HepG2 (cell line): ENCODE results near the gene ADGRL1.

Source experiments
- FOSL2 ChIP-seq: sonication (generic); formaldehyde crosslinking; IDR thresholded peaks from 2 replicates; pipeline ENCODE4 v1.4.0; 2020; ENCODE audit warnings: missing genetic modification reagents
- FOXP1 ChIP-seq, 2 experiments: fragments of 450-650 bp in 1 of 2; IDR thresholded peaks; 2 replicates each; pipeline ENCODE4 v1.6.1; 2017 to 2018; ENCODE audit warnings: antibody characterized with exemption in 1 of 2
- ONECUT2 ChIP-seq: sonication (generic); formaldehyde crosslinking; IDR thresholded peaks from 2 replicates; pipeline ENCODE4 v1.4.0; 2020; ENCODE audit warnings: missing genetic modification reagents
- TF ChIP-seq, protein P1 (sequence below): sonication (generic); formaldehyde crosslinking; IDR thresholded peaks from 2 replicates; pipeline ENCODE4 v1.8.0; 2022; ENCODE audit warnings: missing genetic modification reagents, mild to moderate bottlenecking, moderate library complexity, borderline replicate concordance
- TF ChIP-seq, protein P2 (sequence below): sonication (generic); formaldehyde crosslinking; IDR thresholded peaks from 2 replicates; pipeline ENCODE4 v1.9.0; 2022; ENCODE audit warnings: missing genetic modification reagents, mild to moderate bottlenecking, borderline replicate concordance
- TF ChIP-seq, protein P3 (sequence below): sonication (generic); formaldehyde crosslinking; IDR thresholded peaks from 2 replicates; pipeline ENCODE4 v1.4.0; 2020; ENCODE audit warnings: missing genetic modification reagents

DNA sequence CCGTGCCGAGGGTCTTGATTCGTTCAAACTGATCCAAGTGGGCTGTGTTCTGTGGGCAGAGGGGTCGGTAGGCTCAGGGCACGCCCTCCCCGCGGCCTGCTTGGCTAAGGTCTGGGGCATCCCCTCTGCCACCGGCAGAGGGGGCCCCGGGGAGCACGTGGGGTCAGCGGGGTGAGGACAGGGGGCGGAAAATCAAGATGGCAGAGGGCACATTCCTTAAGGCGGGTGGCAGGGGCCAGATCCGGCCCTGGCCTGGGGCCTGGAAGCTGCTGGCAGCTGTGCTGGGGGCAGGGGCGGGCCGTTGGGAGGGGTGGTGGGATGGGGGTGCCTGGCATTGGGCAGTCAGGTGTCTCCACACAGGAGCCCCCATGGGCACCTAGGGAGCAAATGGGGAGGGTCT lies 99.1 kb downstream of the ADGRL1 start:
- TF ChIP-seq FOXP1 (IDR thresholded peaks at IDR 0.05) (no peak), FOXP1 (CRISPR knock-in tag; IDR thresholded peaks at IDR 0.05) (no peak), ONECUT2 (CRISPR knock-in tag) (no peak), FOSL2 (no peak)
- TF ChIP-seq, protein P1, sequence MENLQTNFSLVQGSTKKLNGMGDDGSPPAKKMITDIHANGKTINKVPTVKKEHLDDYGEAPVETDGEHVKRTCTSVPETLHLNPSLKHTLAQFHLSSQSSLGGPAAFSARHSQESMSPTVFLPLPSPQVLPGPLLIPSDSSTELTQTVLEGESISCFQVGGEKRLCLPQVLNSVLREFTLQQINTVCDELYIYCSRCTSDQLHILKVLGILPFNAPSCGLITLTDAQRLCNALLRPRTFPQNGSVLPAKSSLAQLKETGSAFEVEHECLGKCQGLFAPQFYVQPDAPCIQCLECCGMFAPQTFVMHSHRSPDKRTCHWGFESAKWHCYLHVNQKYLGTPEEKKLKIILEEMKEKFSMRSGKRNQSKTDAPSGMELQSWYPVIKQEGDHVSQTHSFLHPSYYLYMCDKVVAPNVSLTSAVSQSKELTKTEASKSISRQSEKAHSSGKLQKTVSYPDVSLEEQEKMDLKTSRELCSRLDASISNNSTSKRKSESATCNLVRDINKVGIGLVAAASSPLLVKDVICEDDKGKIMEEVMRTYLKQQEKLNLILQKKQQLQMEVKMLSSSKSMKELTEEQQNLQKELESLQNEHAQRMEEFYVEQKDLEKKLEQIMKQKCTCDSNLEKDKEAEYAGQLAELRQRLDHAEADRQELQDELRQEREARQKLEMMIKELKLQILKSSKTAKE, result no peak
- TF ChIP-seq, protein P2, sequence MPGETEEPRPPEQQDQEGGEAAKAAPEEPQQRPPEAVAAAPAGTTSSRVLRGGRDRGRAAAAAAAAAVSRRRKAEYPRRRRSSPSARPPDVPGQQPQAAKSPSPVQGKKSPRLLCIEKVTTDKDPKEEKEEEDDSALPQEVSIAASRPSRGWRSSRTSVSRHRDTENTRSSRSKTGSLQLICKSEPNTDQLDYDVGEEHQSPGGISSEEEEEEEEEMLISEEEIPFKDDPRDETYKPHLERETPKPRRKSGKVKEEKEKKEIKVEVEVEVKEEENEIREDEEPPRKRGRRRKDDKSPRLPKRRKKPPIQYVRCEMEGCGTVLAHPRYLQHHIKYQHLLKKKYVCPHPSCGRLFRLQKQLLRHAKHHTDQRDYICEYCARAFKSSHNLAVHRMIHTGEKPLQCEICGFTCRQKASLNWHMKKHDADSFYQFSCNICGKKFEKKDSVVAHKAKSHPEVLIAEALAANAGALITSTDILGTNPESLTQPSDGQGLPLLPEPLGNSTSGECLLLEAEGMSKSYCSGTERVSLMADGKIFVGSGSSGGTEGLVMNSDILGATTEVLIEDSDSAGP (CRISPR knock-in tag), result no peak
- TF ChIP-seq, protein P3, sequence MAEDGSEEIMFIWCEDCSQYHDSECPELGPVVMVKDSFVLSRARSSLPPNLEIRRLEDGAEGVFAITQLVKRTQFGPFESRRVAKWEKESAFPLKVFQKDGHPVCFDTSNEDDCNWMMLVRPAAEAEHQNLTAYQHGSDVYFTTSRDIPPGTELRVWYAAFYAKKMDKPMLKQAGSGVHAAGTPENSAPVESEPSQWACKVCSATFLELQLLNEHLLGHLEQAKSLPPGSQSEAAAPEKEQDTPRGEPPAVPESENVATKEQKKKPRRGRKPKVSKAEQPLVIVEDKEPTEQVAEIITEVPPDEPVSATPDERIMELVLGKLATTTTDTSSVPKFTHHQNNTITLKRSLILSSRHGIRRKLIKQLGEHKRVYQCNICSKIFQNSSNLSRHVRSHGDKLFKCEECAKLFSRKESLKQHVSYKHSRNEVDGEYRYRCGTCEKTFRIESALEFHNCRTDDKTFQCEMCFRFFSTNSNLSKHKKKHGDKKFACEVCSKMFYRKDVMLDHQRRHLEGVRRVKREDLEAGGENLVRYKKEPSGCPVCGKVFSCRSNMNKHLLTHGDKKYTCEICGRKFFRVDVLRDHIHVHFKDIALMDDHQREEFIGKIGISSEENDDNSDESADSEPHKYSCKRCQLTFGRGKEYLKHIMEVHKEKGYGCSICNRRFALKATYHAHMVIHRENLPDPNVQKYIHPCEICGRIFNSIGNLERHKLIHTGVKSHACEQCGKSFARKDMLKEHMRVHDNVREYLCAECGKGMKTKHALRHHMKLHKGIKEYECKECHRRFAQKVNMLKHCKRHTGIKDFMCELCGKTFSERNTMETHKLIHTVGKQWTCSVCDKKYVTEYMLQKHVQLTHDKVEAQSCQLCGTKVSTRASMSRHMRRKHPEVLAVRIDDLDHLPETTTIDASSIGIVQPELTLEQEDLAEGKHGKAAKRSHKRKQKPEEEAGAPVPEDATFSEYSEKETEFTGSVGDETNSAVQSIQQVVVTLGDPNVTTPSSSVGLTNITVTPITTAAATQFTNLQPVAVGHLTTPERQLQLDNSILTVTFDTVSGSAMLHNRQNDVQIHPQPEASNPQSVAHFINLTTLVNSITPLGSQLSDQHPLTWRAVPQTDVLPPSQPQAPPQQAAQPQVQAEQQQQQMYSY (CRISPR knock-in tag), result no peak
